Muscle layer of duodenum (tissue), 2 donors: Measurements from ENCODE around the gene ZC3H6.
"Not testable (repeated sequence)": the region's sequence is repeated elsewhere in the genome, so short reads cannot be mapped to it uniquely, and the experiment has no call there.

Source experiments
- H3K27ac ChIP-seq: one replicate; pipeline ENCODE4 v1.7.0; 2013; ENCODE audit warnings: mild to moderate bottlenecking, low read length
- H3K27me3 ChIP-seq: one replicate; pipeline ENCODE4 v1.7.0; 2013; ENCODE audit warnings: low read depth, mild to moderate bottlenecking, control low read depth, low read length
- H3K36me3 ChIP-seq, 2 donors: one replicate each; pipeline ENCODE4 v1.7.0; 2013; ENCODE audit warnings: low read length in 2 of 2, control low read depth in 1 of 2, mild to moderate bottlenecking in 1 of 2; ENCODE audit not compliant: insufficient read depth in 2 of 2, control insufficient read depth in 1 of 2
- H3K4me1 ChIP-seq, 2 donors: one replicate each; pipeline ENCODE4 v1.7.0; 2013; ENCODE audit warnings: low read length in 2 of 2, mild to moderate bottlenecking in 2 of 2, control low read depth in 1 of 2, moderate library complexity in 1 of 2; ENCODE audit not compliant: insufficient read depth in 2 of 2, control insufficient read depth in 1 of 2
- H3K4me3 ChIP-seq, 2 donors: one replicate each; pipeline ENCODE4 v1.7.0; 2013; ENCODE audit warnings: low read length in 2 of 2, low read depth in 1 of 2, mild to moderate bottlenecking in 1 of 2
- H3K9me3 ChIP-seq, 2 donors: one replicate each; pipeline ENCODE4 v1.7.0; 2013; ENCODE audit warnings: low read length in 2 of 2, control low read depth in 1 of 2, mild to moderate bottlenecking in 1 of 2; ENCODE audit not compliant: control insufficient read depth in 1 of 2
- donor health status: healthy.

The ZC3H6 gene

GRCh38 chr2:112340475-112341267, 65.3 kb downstream of the ZC3H6 start:
- Histone ChIP-seq H3K36me3 (peaks cover 0 to 2% of the 10 kb centered on the region in 2 donors), H3K9me3 (no peaks in the 10 kb centered on the region), H3K4me3 (no peak overlapping the region), H3K27me3 (no peaks in the 10 kb centered on the region), H3K4me1 (no peaks in the 10 kb centered on the region), H3K27ac (no peak overlapping the region)

DNA sequence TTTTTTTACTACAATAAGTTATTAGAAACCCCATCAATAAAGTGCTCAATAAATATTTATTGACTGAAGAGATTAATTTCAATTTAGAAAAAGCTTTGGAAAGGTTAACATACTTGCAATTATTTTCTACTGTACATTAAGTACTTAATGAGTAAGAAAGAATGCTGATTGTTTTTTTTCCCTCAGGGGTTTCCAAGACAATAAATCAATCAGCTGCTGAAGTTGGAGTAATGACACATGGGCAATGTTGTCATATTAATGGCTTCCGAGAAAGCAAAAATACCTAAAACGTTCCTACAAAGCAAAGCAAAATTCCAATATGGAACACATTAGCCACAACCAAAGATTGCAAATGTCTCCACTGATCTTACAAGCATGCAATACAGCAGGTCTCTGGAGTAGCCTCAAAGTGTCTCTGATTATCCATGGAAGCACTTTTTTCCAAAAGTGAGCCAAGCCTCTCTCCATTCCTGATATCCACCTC, 66.7 kb downstream of the ZC3H6 start:
- Histone ChIP-seq H3K4me3 (no peak overlapping the region), H3K9me3 (no peaks in the 10 kb centered on the region), H3K36me3 (no peaks in the 10 kb centered on the region), H3K4me1 (no peaks in the 10 kb centered on the region), H3K27me3 (no peaks in the 10 kb centered on the region), H3K27ac (no peak overlapping the region)

DNA sequence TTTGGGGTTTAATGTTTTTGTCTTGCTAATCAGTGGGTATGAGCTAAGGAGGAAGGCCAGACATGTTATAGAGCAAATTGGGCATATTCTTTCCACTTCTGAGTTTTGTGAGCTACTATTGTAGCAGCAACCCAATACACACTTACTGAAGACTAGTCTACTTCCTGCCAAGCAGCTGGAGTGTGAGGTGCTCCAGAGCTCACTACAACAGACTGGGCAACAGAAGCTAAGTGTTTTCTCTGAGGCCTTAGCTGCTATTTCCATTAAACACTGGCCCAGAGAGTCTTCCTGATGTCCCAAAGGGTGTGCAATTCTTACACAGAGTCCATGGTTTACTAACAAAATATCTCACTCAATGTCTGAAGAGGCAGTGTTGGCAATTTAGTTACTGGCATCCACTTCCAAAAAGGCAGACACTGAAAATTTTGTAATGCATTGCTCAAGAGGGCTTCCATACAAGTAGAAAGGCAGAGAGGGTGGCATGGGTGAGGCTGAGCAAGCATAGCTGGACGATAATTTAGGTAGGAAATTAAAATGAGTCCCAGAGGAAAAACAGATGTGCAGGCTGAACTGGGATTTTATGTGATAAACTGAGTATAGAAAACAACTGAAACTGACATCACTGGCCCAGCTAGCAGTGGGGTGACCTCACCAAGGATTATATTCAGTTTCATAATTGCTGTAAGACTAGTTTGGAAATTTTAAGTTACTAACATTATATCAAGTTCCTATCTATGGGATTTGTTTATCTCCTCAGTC, 68.6 kb downstream of the ZC3H6 start:
- Histone ChIP-seq H3K4me1 (no peaks in the 10 kb centered on the region), H3K27ac (no peak overlapping the region), H3K27me3 (no peaks in the 10 kb centered on the region), H3K36me3 (no peaks in the 10 kb centered on the region), H3K9me3 (no peaks in the 10 kb centered on the region), H3K4me3 (no peak overlapping the region)

DNA sequence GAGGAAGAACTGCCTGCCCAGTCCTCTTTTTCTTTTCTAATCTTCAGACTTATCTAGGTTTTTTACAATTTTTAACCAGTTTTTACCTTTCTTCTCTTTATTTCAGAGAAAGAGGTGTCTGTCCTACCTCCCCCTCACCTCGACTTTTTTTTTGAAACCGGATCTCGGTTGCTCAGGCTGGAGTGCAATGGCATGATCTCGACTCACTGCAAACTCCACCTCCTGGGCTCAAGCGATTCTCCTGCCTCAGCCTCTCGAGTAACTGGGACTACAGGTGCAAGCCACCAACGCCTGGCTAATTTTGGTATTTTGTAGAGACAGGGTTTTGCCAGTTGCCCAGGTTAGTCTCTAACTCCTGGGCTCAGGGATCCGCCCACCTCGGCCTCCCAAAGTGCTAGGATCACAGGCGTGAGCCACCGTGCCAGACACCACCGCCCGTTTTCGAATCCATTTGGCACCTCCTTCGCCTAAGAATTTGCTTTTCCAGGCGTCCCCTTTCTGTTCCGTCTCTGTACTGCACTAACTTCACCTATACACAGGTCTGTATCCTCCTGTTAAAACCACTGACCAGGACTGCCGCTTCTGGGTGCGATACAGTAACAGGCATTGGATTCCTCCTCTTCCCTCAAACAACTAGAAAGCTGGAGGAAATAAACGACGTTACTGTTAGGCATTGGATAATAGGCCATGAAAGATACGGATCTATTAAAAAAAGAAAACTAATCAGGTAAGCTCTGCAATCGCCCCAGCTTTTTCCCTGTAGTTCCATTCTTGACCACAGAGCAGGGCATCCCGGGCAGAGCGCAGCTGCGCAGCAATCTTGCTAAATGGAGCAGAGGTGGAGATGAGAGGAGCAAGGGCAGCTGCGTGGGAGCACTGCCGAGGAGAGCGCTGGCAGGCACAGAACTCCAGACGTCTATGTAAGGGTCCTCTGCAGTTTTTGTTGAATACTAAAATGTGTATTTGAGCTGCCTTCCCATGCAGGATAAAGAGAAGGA, 69.9 kb downstream of the ZC3H6 start:
- Histone ChIP-seq H3K27ac (no peak overlapping the region), H3K4me3 (no peak overlapping the region), H3K36me3 (no peaks in the 10 kb centered on the region), H3K27me3 (no peaks in the 10 kb centered on the region), H3K9me3 (no peaks in the 10 kb centered on the region), H3K4me1 (no peaks in the 10 kb centered on the region)

- H3K27me3 ChIP-seq = not testable (repeated sequence)
These were observed 76.9 kb downstream of the ZC3H6 start for GRCh38 chr2:112352292-112352691.

GRCh38 chr2:112352809-112353603, 77.6 kb downstream of the ZC3H6 start:
- H3K4me1 ChIP-seq, H3K27ac ChIP-seq, H3K36me3 ChIP-seq, H3K9me3 ChIP-seq, H3K4me3 ChIP-seq, H3K27me3 ChIP-seq: not testable (repeated sequence)

More at GRCh38 chr2:112352292-112352691, 76.9 kb downstream of the ZC3H6 start:
- not testable (repeated sequence) for H3K9me3 ChIP-seq, H3K4me3 ChIP-seq, H3K4me1 ChIP-seq, H3K27ac ChIP-seq, H3K36me3 ChIP-seq

DNA sequence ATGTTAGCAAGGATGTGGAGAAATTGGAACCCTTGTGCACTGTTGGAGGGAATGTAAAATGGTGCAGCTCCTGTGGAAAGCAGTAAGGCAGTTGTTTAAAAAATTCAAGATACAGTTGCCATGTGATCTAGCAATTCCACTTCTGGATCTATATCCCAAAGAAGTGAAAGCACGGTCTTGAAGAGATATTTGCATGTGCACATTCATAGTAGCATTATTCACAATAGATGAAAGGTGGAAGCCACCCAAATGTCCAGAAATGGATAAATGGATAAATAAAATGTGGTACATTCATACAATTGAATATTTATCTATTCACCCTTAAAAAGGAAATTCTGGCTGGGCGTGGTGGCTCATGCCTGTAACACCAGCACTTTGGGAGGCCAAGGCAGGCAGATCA, 78.9 kb downstream of the ZC3H6 start:
- not testable (repeated sequence) for H3K9me3 ChIP-seq, H3K4me1 ChIP-seq, H3K36me3 ChIP-seq, H3K4me3 ChIP-seq, H3K27me3 ChIP-seq, H3K27ac ChIP-seq

DNA sequence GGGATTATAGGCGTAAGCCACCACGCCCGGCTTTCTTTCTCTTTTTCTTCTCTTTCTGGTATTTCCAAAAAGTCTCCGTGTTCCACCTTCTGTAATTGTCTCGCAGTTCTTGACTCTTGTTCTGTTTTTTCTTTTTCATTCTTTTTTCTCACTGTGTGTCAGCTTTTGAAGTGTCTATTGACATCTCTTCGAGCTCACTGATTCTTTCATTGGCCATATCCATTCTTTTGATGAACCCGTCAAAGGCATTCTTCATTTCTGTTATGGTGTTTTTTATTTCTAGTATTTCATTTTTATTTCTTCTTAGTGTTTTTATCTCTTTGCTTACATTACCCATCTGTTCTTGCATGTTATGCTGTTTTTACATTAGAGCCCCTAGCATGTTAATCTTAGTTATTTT, 84.7 kb downstream of the ZC3H6 start:
- H3K4me3 ChIP-seq, H3K36me3 ChIP-seq: not testable (repeated sequence)

More for the DNA sequence above, 84.7 kb downstream of the ZC3H6 start:
- H3K4me1 ChIP-seq, H3K27me3 ChIP-seq, H3K27ac ChIP-seq, H3K9me3 ChIP-seq: not testable (repeated sequence)
